GM21737 (cell line): ENCODE measurements around the gene ZNF550.

Source experiments
- ATAC-seq: cut with Tn5 transposase; IDR thresholded peaks from one replicate; pipeline ENCODE4 v1.9.1; 2021; ENCODE audit warnings: mild to moderate bottlenecking, moderate library complexity; ENCODE audit not compliant: unreplicated experiment

ZNF550 gene

DNA sequence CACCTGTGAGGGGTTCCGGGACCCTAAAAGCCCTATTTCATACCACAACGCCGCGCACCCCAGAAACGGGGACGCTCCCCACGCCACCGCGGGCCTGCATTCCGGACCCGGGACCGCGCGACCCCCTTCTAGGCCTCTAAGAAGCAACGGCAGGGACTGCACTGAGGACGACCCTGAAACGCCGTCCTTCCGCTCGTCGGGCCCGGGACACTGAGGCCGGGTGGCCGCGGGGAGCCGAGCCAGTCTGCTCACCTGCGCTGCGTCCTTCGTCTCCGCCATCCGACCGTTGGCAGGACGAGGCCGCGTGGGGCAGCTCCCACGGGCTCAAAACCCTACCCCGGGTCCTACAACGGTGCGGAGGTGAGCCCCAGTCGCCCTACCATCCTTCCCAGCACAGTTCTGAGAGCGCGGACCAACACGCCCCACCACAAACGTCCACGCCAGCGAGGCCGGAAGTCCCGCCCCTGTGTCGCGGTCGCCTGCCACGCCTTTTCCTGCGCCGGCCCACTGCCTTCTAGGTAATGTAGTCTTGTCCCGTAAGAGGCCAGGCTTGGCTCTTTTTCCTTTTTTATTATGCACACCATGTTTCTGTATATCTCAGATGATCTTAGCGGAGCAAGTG, at the start of gene ZNF550:
ZNF550 (minus strand) TSS at position 460 of the 622 bp plus-strand sequence; CDS start at position 279, 181 bp downstream.
- peak; percentile 96 for ATAC-seq

DNA sequence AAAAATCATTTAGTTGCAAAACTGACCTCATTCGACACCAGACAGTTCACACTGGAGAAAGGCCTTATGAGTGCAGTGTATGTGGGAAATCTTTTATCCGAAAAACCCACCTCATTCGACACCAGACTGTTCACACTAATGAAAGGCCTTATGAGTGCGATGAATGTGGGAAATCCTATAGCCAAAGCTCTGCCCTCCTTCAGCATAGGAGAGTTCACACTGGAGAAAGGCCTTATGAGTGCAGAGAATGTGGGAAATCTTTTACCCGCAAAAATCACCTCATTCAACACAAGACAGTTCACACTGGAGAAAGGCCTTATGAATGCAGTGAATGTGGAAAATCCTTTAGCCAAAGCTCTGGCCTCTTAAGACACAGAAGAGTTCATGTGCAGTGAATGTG, 47.3 kb upstream of the ZNF550 start:
- no peak for ATAC-seq

DNA sequence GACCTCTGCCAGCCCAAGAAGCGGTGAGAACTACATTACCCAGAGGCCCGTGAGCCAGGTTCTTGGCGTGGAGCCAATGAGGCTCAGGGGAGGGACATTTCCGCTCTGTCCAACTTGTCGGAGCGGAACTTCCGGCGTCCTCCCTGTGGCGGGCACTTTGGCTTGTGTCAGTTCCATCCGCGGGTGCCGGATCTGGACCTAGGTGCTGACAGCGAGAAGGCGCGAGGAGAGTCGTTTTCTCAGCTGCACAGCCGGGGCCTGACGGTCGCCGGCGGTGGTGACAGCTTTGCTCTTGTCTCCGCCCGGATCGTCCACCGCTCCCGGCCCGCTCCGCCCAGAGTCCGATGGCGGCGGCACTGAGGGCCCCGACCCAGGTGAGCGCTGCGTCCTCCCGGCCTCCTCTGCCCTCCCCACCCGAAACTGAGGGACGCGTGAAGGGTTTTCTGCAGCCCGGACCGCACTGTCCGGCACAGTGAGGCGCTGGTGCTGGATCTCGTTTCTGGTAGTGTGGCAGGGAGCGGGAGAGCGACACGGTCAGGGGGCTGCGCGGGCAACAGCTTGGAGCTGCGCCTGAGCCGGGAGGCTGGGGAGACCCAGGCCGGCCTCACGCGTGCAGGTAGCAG, 40.2 kb upstream of the ZNF550 start, which contains the start of gene ZNF530:
ZNF530 (plus strand) TSS at position 125 of the 623 bp plus-strand sequence. CDS start 4,461 bp downstream, outside the sequence.
- ATAC-seq: peak; percentile 85

DNA sequence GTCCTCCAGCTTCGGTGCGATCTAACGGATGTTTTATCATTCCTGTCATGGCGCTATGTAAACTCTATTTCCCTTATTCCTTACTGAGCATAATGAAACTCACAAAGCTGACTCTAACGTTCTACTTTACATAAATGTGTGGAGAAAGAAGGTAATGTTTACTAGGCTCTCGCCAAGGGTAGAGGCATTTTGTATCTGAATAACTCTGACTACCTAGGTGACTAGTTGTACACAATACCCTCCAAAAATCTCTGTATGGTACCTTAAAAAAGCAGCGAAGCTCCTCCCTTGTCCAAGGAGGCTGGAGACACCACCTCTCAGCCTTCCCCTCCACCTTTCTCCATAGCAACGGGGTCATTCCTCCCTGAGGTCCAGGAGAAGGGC, 39.7 kb upstream of the ZNF550 start:
- peak; percentile 17 for ATAC-seq

DNA sequence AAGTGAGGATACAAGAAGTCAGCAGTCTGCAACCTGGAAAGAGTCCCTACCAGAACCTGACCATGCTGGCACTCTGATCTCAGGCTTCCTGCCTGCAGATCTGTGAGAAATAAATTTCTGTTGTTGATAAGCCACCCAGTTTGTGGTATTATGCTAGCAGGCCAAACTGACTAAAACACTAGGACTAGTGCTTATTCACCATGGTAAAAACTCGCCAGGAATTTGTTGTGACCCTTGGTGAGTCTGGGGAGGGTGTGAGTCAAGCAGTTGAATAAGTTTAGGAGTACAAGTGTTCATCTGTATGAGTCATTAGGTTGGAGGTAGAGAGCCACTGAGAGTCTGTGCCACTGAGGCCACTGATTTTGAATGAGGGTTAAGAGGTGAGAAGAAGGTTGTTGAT, 27.9 kb upstream of the ZNF550 start:
- no peak for ATAC-seq

DNA sequence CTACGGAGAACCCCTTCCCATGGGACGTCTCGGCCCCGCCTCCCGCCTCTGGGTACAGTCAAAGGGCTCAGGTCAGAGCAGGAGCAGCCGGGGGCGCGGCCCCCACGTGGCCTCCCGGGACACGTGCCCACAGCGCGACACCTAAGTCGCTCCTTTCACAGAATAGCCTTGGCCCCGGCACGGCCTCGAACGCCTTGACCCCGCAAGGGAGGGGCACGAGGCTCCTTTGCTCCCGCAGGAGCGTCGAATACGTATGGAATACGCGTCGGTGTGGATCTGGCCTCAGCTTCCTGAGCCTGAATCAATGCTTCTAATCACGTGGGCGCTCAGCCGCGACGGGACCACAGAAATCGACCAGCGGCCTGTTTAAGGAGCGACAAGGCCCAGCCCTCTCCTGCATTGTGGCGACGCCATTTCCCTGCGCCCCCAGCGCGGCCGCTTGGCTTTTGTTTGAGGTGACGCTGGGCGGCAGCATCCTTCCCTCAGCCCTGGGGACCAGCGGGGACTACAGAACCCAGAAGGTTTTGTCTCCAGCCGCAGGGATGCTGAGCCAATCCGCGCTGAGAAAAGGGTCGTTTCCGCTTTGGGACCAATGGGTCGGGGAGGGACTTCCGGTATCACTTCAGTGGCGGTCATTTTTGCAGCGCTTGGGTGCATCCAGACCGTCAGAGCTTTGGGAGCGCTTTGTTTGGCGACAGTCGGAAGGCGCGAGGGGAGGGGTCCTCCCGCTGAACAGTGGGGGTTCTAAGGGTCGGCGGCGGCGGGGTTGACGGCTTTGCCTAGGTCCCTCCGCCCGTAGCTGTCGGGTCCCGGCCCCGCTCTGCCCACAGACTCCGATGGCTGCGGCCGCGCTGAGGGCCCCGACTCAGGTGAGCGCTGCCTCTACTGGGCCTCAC, 24.1 kb upstream of the ZNF550 start, which contains the start of gene ZIK1:
ZIK1 (plus strand) TSS at position 625 of the 896 bp plus-strand sequence; CDS start at position 837, 212 bp downstream.
- ATAC-seq: peak; percentile 81

DNA sequence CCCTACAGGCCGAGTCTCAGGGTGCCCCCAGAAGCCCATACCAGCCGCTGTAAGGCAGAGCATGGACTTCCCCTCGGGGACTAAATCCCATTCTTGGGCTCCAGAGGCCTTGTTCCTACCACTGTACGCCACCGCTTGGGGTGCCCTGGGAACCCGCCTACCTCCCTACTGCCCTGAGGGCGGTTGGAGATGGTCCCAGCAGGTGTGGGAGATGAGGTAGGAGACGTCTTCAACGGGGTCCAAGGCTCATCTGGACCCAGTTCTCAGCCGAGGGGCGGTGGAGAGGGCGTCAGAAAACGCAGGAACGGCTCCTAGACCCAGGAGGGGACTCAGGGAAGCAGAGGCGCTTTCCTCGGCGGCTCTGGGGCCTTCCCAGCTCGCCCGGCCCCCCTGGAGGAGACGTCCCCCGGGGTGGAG, 23.4 kb upstream of the ZNF550 start:
- no peak for ATAC-seq

DNA sequence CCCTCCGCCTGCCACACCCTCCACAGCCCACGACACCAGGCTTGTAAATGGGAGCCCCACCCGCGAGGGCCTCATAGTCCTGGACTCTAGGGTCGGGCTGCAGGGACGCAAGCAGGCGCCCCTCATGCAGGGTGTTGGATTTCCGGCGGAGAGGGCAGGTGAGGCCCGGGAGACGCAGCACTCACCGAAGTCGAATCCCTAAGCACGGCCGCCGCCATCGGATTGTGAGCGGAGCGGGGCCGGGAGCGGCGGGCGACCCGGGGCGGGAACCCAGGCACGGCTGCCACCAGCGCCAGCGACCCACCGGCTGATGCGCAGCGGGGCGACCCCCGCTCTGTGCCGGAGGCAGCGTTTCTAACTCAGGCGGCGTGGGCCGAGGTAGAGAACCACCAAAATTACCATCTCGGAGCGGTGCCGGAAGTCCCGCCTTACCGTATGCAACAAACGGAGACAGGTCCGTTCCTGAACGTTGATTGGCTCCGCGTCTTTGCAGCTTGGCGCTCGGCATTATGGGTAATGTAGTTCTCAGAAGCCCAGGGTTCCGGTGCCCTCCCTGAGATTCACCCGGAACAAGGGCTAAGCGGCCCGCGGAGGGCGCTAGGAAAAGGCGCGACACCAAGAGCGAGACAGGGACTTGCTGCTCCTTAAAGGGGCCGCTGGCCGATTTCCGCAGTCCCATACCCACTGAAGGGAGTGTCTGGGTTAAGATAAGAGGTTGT, 19.0 kb upstream of the ZNF550 start, which contains the start of gene ZNF416:
ZNF416 (minus strand) TSS at position 425 of the 719 bp plus-strand sequence; CDS start at position 218, 207 bp downstream.
- ATAC-seq: peak; percentile 83

DNA sequence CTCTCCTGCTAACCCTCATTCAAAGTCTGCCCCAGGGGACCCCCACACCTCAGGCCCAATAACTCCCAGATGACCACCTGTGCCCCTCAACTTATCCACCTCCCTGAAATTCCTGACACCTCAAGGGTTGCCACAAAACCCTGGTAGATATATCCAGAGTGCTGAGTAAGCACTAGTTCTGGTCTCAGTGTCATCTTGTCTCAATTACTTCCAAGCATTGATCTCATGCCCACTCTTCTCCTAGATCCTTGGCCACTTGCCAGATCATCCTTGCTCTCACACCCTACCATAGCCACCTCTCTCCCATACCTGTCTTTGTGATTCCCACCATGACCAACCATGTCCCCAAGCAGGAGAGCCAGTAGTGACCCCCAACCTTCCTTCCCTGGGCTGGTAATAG, 17.0 kb upstream of the ZNF550 start:
- ATAC-seq: no peak

DNA sequence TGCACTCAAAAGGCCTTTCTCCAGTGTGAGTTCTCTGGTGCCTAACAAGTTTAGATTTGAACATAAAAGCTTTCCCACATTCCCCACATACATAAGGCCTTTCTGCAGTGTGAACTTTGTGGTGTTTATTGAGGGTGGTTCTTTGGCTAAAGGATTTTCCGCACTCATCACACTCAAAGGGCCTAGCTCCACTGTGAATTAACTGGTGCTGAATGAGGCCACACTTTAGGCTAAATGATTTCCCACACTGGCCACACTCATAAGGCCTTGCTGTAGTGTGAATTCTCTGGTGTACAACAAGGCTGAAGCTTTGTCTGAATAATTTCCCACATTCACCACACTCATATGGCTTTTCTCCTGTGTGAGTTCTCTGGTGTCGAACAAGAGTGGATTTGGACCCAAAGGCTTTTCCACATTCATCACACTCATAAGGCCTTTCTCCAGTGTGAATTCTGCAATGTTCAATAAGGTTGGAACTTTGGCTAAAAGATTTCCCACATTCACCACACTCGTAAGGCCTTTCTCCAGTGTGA, 12.8 kb upstream of the ZNF550 start:
- no peak for ATAC-seq

DNA sequence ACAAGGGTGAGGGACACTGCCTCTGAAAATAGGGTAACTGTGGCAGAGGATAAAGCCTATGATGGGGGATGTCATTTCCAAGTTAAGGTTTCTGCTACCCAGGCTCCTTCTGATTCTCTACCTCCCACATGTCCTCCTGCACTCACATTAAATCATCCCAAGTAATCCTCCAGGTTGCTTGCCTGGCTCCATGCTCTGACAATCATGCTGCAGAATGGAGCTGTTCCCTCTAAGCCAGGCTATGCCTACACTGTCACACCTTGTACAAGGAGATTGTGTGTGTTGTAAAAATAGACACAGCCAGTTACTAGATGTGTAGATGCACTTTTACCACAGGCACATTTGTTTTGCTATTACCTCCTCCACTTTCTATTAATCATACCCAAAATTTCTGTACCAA, 11.0 kb upstream of the ZNF550 start:
- ATAC-seq: no peak

DNA sequence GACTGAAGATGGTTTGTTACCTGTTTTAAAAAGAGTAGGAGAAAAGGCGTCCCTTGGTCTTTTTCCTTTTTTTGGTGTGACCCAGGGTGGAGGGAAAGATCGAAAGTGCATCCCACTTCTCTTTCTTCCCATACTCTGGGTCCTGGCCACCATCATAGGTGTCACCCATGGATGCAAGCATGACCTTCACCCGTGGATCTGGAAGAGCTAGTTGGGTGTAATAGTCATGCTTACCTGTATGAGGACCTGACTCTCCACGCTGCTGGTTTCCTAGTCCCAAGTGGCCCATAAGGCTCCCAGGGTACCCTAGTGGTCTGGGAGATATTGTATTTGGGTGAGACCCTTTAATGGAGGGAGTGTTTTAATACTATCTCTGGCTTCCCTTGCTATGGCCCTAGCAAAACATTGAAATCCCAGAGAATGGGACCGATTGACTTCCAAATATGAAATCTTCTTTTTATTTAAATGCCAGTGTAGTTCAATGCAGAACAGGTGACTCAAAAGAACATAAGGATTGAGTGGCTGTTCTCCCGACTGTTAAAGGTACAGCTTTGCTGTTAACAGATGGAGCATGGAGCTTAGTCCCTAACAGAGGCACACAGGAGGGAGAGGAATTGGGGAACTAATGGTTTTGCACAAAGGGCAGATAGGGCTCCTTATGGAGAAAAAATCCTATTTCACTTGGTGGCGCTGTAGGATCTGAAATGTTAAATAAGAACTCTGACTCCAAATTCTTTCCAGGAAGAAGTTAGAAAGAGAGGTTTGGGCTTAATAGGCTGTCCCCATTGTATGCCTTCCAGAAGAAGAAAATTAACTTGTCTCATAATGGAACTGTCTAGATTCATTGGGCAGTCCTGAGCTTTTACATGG, 7.0 kb upstream of the ZNF550 start:
- ATAC-seq: no peak

DNA sequence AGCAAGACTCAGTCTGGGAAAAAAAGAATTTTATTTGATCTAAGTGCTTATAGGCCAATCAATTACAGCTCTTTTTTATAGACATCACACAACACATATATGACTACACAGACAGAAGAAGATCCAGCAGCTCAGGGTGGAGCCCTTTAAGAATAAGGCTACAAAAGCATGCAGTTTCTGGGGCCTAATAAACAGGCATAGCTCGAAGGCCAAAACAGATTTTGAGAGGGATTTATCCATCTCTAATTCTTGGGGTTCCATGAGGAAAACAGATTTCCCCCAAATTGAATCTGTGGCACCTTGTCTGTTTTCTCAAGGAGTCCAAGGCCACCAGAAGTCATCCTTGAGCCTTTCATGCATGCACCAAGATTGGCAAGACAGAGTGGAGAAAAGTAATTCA, 3.9 kb upstream of the ZNF550 start:
- no peak for ATAC-seq

DNA sequence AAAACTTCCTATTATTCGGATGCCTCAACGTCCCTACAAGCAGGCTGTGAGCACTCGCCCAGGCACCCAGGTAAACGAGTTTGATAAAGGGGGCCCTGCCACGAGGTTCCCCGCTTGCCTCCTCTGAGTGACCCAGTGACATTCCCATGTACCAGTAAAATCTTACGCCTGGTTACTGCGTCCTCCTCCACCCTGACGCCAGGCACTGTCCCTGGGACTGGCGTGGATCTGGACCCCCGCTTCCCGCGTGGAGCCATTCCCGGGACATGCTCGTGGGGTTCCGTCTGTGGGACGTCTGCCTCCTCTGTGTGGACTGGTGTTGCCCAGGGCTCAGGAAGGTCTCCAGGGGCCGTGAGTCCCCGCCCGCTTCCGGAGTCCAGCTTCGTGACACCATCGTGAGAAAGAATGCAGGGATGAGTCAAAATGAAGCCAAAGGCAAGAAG, 407 bp upstream of the ZNF550 start:
- ATAC-seq: peak; percentile 16

DNA sequence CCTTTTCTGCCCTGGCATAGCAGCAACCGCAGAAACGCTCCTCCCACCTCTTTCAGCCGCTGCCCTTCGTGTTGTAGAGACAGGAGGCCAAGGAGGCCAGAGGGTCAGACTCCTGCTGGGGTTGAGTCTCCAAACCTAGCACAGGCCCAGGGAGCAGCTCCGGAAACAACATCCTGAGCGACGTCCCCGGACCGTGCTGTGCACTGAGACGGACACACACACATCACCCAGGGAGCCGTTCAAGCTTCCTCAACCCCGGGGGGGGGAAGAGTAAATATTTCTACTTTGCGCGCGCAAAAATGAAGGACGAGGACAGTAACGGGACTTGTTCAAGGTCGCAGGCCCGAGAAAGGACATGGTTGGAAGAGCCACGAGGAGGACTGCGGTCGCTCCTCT, 657 bp downstream of the ZNF550 start:
- peak; percentile 9 for ATAC-seq

DNA sequence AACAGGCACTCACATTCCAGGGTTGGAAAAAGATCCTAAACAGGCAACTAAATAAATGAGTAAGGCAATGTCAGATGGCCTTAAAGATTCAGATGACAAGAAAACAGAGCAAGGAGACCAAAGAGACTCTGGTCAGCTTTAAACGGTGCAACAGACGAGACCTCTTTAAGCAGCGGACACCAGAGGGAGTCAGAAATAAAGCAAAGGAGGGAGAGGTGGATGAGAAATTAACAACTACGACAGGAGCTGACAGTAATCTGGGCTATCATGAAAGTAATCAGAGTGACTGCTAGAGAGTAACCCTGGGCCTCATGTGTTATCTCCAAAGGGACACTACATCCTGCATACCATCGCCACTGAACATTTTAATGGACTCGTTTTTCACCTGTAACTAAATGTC, 1.1 kb downstream of the ZNF550 start:
- ATAC-seq: no peak

DNA sequence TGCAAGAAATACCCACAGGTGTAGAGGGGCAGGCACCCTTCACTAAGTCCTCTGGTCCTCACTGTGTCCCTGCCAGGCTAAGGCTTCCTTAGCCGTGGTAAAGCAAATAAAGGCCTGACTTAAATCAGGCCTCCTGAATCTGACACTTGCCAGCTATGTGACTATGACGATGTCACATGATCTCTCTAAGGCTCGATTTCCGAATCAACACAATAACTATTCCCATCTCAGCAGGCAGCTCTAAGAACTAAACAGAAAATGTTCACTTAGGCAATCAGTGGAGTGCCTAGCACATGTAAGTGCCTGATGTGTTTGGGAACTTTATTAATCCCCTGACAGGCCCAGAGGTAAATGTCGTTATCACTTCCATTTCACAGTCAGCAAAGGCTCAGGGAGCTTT, 2.0 kb downstream of the ZNF550 start:
- no peak for ATAC-seq

DNA sequence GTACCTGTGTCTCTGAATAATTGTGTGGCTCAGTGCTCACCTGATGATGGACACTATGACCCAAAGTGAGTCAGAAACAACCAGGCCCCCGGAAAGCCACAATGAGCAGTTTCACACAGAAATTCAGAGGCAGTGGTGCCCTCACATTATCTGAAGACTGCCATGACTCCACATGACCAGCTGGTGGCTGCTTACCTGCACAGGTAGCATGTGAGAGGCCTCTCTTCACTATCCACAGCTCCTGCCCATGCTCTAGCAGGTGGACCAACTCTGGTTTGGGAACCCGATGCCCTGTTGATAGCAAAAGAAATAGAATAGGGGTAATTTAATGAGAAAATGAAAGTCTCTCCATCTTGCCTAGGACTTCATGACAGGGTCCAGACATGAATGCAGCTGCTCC, 7.2 kb downstream of the ZNF550 start:
- no peak for ATAC-seq

DNA sequence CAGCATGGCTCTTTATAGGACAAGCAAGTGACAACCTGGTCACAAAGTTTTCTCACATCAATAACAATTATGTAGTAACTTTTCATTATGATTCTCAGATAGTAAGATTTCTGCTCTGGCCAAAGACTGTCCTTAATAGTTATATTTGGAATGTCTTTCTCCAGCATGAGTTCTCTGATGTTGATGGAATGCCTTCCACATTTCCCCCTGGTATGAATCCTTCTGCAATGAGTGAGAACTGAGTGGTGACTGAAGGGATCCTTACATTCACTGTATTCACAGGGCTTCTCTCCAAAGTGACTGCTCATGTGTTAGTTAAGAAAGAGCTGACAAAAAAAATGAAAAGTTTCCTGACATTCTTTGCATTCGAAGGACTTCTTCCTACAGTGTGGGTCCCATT, 13.2 kb downstream of the ZNF550 start:
- ATAC-seq: no peak
